GM10248 (cell line): ENCODE results near the gene HBG2.
"Not testable (repeated sequence)": the region's sequence is repeated elsewhere in the genome, so short reads cannot be mapped to it uniquely, and the experiment has no call there.

ENCODE experiments used
- CTCF ChIA-PET: fragments of 300-600 bp; sonication (Branson Sonifier 250); formaldehyde crosslinking; extraction: SDS; loops from one replicate; lab custom pipeline; 2021; ENCODE audit warnings: antibody characterized with exemption; lab: Yijun Ruan, JAX
- POLR2A ChIA-PET: fragments of 350-650 bp; sonication (Branson Sonifier 250); formaldehyde crosslinking; extraction: SDS; loops from one replicate; lab custom pipeline; 2020; ENCODE audit warnings: antibody characterized with exemption; lab: Yijun Ruan, JAX
- DNase-seq: peaks from one replicate; pipeline ENCODE4 v3.0.0; 2012; ENCODE audit errors: extremely low spot score
- CTCF ChIP-seq: IDR thresholded peaks from 2 replicates; pipeline ENCODE4 v1.5.1; 2012; ENCODE audit warnings: mild to moderate bottlenecking, low read depth; ENCODE audit errors: extremely low read depth, missing control alignments, control extremely low read depth

The HBG2 gene

GRCh38 chr11:5254646-5255413 lies at the start of gene HBG2:
Gene HBG2, minus strand, starts transcription at chr11:5254781. Its CDS starts 53 bp downstream, at chr11:5254728.
- CTCF ChIA-PET, DNase-seq, POLR2A ChIA-PET: not testable (repeated sequence)

- ChIA-PET CTCF (no interaction called here), POLR2A (no interaction called here)
Observed at GRCh38 chr11:5304046-5304445, 49.5 kb upstream of the HBG2 start.

DNA sequence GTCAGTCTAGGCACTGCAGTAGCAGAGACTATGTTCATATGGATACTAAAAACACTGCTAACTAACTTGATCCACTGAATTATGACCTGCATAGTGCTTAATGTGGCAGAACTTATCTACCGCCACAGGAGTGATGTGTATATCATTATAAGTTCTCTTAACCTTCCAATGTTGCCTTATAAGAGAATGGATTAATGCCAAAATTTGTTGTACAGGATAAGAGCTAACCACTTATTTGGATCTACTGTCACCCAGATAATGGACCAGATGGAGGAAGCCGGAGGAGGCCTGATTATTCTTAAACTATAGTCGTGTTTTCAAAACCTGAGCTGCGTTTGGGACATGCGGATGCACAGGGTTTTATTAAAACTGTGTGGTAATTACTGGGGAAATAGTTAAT lies 49.0 kb upstream of the HBG2 start:
- ChIA-PET CTCF (no interaction called here), POLR2A (no interaction called here)
- TF ChIP-seq CTCF: no peak
- DNase-seq: no peak

More at GRCh38 chr11:5304046-5304445, 49.5 kb upstream of the HBG2 start:
- TF ChIP-seq CTCF: no peak
- DNase-seq: no peak

- CTCF ChIA-PET: no interaction called here
- no peak for TF ChIP-seq CTCF
- POLR2A ChIA-PET: no interaction called here
- no peak for DNase-seq
Observed at GRCh38 chr11:5301846-5302245, 47.3 kb upstream of the HBG2 start, which contains the start of gene OR51B4. Gene OR51B4, minus strand, starts transcription at chr11:5301946. Its CDS starts 0 bp downstream, at chr11:5301946.

DNA sequence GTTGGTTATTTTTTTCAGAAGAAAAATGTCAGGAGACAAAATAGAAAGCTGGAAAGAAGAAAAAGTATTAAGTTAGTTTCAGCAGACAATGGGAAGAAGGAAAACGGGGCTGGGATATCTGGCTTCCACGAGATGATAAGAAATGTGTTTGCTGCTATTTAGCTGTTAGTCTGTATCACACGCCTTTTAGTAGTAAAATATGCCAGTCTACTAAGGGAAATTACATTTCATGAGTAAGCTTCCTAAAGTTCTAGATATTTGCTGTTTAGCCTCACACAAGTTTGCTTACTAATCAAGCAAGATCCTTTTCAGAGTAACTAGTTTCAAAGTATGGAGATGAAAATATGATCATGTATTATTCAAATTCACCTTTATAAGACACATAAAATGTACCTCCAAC lies 45.7 kb upstream of the HBG2 start:
- TF ChIP-seq CTCF: no peak
- no peak for DNase-seq
- CTCF ChIA-PET: interaction anchor here (1.6 kb wide), 1 partner anchor 12 kb away, joined by 4 read pairs; no protein-coding TSS in a partner anchor
- POLR2A ChIA-PET: no interaction called here

GRCh38 chr11:5298451-5298850 lies 43.9 kb upstream of the HBG2 start:
- CTCF ChIA-PET: interaction anchor here (1.1 to 1.6 kb wide), 4 partner anchors 9 to 29 kb away, joined by 3 to 5 read pairs (median 4); no protein-coding TSS in a partner anchor
- DNase-seq: no peak
- POLR2A ChIA-PET: no interaction called here
- TF ChIP-seq CTCF: no peak

GRCh38 chr11:5297721-5298323 lies 43.2 kb upstream of the HBG2 start:
- ChIA-PET CTCF (interaction anchor here (1.4 to 1.5 kb wide), 2 partner anchors 12 to 29 kb away, joined by 4 to 5 read pairs; no protein-coding TSS in a partner anchor), POLR2A (no interaction called here)
- no peak for DNase-seq
- no peak for TF ChIP-seq CTCF

GRCh38 chr11:5294342-5294995 lies 39.9 kb upstream of the HBG2 start:
- CTCF ChIA-PET: not testable (repeated sequence)

More at GRCh38 chr11:5294342-5294995, 39.9 kb upstream of the HBG2 start:
- DNase-seq, POLR2A ChIA-PET: not testable (repeated sequence)
